Measurements from ENCODE around the gene PLCB1.

DNA sequence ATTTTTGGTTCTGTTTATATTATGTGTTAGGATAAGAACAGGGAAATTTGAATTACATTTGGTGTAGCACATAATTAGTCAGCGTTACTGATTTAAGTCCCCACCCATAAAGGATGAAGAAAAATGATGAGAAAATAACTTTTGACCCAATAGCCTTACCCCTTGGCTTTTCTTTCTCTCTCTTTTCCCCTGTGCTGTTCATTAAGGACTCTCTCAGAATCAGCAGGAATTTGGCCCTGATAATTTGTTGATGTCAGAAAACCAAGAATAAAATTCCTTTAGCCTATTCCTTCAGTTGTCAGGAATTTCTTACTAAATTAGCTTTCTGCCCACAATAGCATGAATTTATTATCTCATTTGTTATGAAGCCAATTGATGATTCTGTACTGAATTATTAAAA is 18.5 kb downstream of the PLCB1 start:
- TF ChIP-seq TAF1 (IDR thresholded peaks at IDR 0.05; ENCODE audit: borderline replicate concordance, insufficient read depth, low read length), result no peak
- no peak for TF ChIP-seq POLR2AphosphoS5 (IDR thresholded peaks at IDR 0.05; ENCODE audit: low read depth, low read length)
